Stimulated activated naive CD8-positive, alpha-beta T cell treated with anti-CD3 and anti-CD28 coated beads, Interleukin-15, Interleukin-2, amounts not matched to agents 100 ng/mL and 50 ng/mL, for 24 hours (primary cell): ENCODE results near the gene NUDT12.

Experiments used
- H3K27ac Mint-ChIP-seq: one replicate; pipeline ENCODE4 v1.8.0; 2021; ENCODE audit warnings: mild to moderate bottlenecking, mixed read lengths
- H3K27me3 Mint-ChIP-seq: one replicate; pipeline ENCODE4 v1.8.0; 2021; ENCODE audit warnings: mixed read lengths
- H3K36me3 Mint-ChIP-seq: one replicate; pipeline ENCODE4 v1.8.0; 2021; ENCODE audit warnings: low read depth, mixed read lengths
- H3K4me1 Mint-ChIP-seq: one replicate; pipeline ENCODE4 v1.8.0; 2021; ENCODE audit warnings: low read depth, mixed read lengths
- H3K4me3 Mint-ChIP-seq: one replicate; pipeline ENCODE4 v1.8.0; 2021; ENCODE audit warnings: mild to moderate bottlenecking, mixed read lengths
- H3K9me3 Mint-ChIP-seq: one replicate; pipeline ENCODE4 v1.8.0; 2021; ENCODE audit warnings: mixed read lengths

The NUDT12 gene

DNA sequence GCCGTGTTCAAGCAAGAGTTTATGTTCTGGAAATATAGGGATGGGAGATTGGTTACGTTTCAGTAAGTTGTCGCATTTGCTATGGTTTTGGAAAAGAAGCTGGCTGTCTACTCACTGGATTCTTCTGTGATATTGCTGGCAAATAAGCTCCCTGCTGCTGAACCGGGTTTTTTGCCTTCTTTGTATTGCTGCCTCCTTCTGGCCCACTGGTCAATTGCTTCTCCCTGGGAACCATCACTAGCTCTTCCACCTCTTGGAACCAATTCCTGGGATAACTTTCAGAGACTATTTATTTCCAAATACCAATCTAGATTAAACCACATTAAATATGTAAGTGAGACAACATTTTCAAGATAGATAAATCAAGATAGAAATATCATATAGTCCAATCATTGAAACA lies 43.0 kb downstream of the NUDT12 start:
- H3K4me1 Mint-ChIP-seq, result no peaks in the 10 kb centered on the region
- no peaks in the 10 kb centered on the region for H3K36me3 Mint-ChIP-seq
- H3K4me3 Mint-ChIP-seq, result no peak overlapping the region
- H3K9me3 Mint-ChIP-seq, result no peaks in the 10 kb centered on the region
- peaks cover 3% of the 10 kb centered on the region for H3K27me3 Mint-ChIP-seq
- H3K27ac Mint-ChIP-seq, result no peak overlapping the region

DNA sequence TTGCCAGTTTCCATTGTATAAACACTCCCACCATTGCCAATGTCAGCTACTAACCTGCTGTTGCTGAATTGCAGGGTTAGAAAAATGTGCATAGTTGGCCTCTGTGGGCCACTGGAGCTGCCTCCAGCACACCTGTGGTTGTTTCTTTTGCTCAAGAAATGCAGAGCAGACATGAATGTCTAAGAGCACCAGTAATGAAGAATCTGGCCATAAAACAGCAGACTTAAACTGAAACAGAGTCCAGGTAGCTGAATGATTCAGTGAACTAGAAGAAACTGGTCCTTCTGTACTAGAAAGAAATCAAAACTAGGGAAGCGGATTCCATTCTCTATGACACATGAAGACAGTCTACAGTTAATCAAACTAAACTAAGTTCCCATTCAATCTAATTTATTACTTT lies 48.2 kb downstream of the NUDT12 start:
- no peak overlapping the region for H3K4me3 Mint-ChIP-seq
- no peaks in the 10 kb centered on the region for H3K9me3 Mint-ChIP-seq
- no peaks in the 10 kb centered on the region for H3K4me1 Mint-ChIP-seq
- H3K27me3 Mint-ChIP-seq, result no peaks in the 10 kb centered on the region
- H3K36me3 Mint-ChIP-seq, result no peaks in the 10 kb centered on the region
- no peak overlapping the region for H3K27ac Mint-ChIP-seq

DNA sequence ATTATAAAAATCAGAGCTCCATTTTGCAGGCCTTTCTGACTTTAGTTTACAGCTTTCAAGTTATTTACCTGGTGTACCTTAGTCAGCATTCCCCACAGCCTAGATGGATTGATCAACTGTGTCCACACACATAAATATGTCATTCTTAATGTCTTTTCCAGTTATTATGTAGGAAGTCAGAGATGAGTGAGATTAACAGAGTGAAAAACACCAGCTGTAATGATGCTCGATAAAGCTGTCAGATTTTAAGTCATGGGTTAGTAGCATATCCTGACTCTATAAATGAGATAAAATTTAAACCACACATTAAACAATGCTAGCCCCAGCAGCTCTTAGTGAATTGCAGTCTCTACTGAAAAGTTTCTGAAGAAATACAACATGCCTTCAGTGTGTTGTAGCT lies 48.9 kb downstream of the NUDT12 start:
- Mint-ChIP-seq H3K27ac (no peak overlapping the region), H3K9me3 (no peaks in the 10 kb centered on the region), H3K27me3 (no peaks in the 10 kb centered on the region), H3K4me3 (no peak overlapping the region), H3K4me1 (no peaks in the 10 kb centered on the region), H3K36me3 (no peaks in the 10 kb centered on the region)

DNA sequence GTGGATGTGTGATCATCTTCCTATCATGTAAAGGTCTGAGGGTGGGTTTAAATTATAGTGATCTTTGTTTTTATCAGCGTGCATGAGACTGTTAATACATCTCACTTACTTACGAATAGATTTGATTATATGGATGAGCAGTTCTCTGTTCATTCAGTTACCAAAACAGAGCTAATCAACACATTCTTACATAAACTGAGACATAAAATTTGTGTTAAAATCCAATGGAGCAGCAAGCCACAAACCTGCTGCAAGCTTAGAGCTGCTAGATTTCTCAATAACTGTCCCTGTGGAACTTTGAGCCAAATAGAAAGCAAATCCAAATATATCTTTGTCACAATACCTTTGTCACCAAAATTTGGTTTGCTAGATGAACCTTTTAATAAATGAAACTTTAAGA lies 50.1 kb downstream of the NUDT12 start:
- H3K27me3 Mint-ChIP-seq, result no peaks in the 10 kb centered on the region
- H3K36me3 Mint-ChIP-seq, result no peaks in the 10 kb centered on the region
- H3K9me3 Mint-ChIP-seq, result no peaks in the 10 kb centered on the region
- no peak overlapping the region for H3K4me3 Mint-ChIP-seq
- H3K4me1 Mint-ChIP-seq, result no peaks in the 10 kb centered on the region
- H3K27ac Mint-ChIP-seq, result no peak overlapping the region

DNA sequence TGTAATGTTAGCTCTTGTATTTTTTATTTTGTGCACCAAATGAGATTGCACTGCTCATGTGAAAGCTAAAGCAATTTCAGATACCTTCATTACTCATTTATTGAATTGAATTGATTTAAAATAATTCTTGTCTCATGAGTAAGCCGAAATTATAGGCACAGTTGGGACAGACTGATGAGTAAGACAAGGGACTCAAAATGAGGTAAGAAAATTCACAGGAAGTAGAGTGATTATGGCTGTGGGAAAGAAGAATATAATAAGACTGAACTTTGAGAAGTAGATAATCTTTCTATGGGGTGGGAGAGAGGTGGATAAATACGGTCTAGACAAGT lies 51.1 kb downstream of the NUDT12 start:
- Mint-ChIP-seq H3K4me1 (no peaks in the 10 kb centered on the region), H3K27me3 (peaks cover 5% of the 10 kb centered on the region), H3K27ac (no peak overlapping the region), H3K9me3 (peaks cover 4% of the 10 kb centered on the region), H3K36me3 (no peaks in the 10 kb centered on the region), H3K4me3 (no peak overlapping the region)

DNA sequence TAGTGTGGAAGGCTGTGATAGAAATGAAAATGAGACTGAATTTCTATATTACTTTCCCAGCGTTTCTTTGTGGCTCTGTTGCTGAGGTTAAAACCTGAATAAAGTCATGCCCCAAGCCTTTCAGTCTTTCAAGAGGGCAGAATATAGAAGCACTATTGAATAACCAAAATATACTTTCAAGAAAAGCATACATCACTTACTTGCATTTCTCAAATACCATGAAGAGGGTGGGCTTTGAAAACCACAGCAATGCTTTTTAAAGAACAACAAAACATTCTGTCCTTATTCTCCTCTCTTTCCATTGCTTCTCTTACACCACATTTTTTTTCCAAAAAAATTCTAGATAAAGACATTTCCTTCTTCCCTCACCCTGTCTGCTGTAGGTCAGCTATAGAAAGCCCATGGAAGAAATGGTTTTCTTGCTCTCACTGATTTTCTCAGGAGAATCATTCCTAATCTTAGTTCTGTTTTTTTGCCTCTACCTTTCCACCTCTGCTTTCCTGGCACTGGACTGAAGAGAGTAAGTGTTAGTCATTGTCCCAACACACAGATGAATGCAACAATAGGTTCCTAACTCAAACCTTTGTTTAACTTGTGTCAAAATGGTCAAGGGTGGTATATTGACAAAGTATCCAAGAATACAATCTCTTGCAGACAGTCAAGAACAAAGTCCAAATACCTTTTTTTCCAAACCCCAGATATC lies 51.6 kb downstream of the NUDT12 start:
- H3K9me3 Mint-ChIP-seq, result peaks cover 4% of the 10 kb centered on the region
- H3K27me3 Mint-ChIP-seq, result peaks cover 5% of the 10 kb centered on the region
- no peaks in the 10 kb centered on the region for H3K4me1 Mint-ChIP-seq
- H3K27ac Mint-ChIP-seq, result no peak overlapping the region
- no peaks in the 10 kb centered on the region for H3K36me3 Mint-ChIP-seq
- H3K4me3 Mint-ChIP-seq, result no peak overlapping the region

DNA sequence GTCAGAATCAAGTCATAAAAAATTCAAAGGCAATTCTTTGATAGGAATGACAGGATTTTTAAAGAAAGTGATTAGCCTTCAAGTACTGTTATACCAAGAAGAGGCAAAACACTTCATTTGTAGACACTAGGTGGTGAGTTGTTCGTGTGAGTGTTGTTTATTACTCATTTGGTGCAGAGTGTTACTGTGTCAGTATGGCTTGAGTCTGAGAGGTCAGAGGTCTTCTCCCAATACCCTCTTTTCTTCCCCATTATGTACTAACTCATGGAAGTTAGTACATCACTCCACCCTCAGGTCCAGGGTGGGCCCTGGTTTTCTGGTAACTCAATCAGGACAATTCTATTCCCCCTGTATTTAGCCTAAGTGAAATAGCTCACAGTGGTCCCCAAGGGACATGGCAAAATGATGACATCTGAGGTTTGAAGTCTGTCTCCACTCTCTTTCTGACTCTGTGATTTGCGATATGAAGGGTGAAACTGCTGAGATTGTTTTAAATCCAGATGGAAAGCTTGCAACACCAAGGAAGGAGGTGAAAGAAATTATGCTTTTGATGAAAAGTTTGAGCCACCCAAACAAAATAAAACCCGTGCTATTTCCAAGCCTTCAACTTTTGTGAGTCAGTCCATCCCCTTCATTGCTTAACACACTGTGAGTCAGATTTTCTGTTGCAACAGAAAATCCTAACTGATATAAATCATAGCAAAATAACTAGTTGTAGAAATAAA lies 56.8 kb downstream of the NUDT12 start:
- no peaks in the 10 kb centered on the region for H3K4me1 Mint-ChIP-seq
- H3K27me3 Mint-ChIP-seq, result peaks cover 13% of the 10 kb centered on the region
- no peaks in the 10 kb centered on the region for H3K36me3 Mint-ChIP-seq
- no peak overlapping the region for H3K4me3 Mint-ChIP-seq
- peaks cover 10% of the 10 kb centered on the region for H3K9me3 Mint-ChIP-seq
- H3K27ac Mint-ChIP-seq, result no peak overlapping the region

DNA sequence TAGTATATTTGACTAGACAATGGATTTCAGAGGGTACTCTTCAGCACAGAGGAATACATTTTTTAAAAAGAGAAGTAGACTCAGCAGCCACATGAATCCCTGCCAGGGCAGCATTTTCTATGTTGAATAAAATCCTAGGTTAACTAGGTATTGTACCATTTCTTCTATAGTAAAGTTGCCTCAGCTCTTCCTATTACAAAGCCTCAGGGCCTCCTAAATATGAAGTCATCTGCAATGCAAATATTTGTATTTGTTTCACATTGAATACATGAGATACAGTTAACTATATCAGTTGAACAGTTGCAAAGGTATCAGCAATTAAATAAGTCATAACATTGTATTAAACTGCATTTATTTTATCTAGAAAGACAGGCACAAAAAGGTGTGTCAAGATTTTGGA lies 59.5 kb downstream of the NUDT12 start:
- H3K4me1 Mint-ChIP-seq, result no peaks in the 10 kb centered on the region
- H3K27ac Mint-ChIP-seq, result no peak overlapping the region
- H3K4me3 Mint-ChIP-seq, result no peak overlapping the region
- peaks cover 15% of the 10 kb centered on the region for H3K27me3 Mint-ChIP-seq
- no peaks in the 10 kb centered on the region for H3K36me3 Mint-ChIP-seq
- H3K9me3 Mint-ChIP-seq, result peaks cover 10% of the 10 kb centered on the region

DNA sequence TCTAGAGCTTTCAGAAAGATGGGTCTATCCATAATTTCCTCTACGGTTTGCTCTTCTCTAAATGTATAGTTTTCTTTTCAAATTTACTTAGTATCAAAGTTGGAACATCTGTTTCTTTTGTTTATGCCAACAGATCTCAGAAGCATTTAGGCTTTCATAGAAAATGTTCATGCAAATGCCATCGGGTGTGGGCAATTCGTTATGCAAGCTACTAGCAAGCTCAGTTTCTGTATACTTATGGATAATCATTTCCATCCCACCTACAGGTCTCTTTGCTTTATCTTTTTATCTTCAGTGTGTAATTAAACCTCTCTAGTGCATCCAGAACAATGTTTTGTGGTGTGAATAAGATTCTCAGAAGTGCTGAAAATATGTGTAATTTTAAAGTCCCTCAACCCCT lies 59.9 kb downstream of the NUDT12 start:
- H3K27me3 Mint-ChIP-seq, result peaks cover 19% of the 10 kb centered on the region
- H3K4me3 Mint-ChIP-seq, result no peak overlapping the region
- peaks cover 10% of the 10 kb centered on the region for H3K9me3 Mint-ChIP-seq

More for the DNA sequence above, 59.9 kb downstream of the NUDT12 start:
- Mint-ChIP-seq H3K36me3 (no peaks in the 10 kb centered on the region), H3K27ac (no peak overlapping the region), H3K4me1 (no peaks in the 10 kb centered on the region)
